HepG2 (cell line): ENCODE data around the gene FHL3. TPM values are rescaled to one million over a fixed set of nuclear protein-coding genes. Genes with fewer than 3 reads are reported as not detected.
A peak's percentile ranks its signal among the peaks of the same experiment; 100 is the strongest.

Experiments
- ATF5 ChIP-seq: sonication (generic); formaldehyde crosslinking; IDR thresholded peaks from 2 replicates; pipeline ENCODE4 v1.4.0; 2020; ENCODE audit warnings: mild to moderate bottlenecking, low read depth, missing genetic modification reagents
- KAT7 ChIP-seq: IDR thresholded peaks from 2 replicates; pipeline ENCODE4 v1.6.1; 2018; ENCODE audit warnings: borderline replicate concordance, missing compliant biosample characterization
- NCOA1 ChIP-seq: sonication (generic); formaldehyde crosslinking; IDR thresholded peaks from 2 replicates; pipeline ENCODE4 v1.9.0; 2021; ENCODE audit warnings: missing genetic modification reagents
- NCOR1 ChIP-seq: fragments of 200-600 bp; sonication (generic); IDR thresholded peaks from 2 replicates; pipeline ENCODE4 v1.7.0; 2017; ENCODE audit warnings: antibody characterized with exemption, low read length, borderline replicate concordance
- YEATS2 ChIP-seq: sonication (generic); formaldehyde crosslinking; IDR thresholded peaks from 2 replicates; pipeline ENCODE4 v1.4.0; 2020; ENCODE audit warnings: missing genetic modification reagents, borderline replicate concordance
- ZBED4 ChIP-seq: sonication (generic); formaldehyde crosslinking; IDR thresholded peaks from 2 replicates; pipeline ENCODE4 v1.4.0; 2020; ENCODE audit warnings: missing genetic modification reagents, borderline replicate concordance
- ZBTB8A ChIP-seq: sonication (generic); formaldehyde crosslinking; IDR thresholded peaks from 2 replicates; pipeline ENCODE4 v1.4.0; 2020; ENCODE audit warnings: mild to moderate bottlenecking, low read depth, missing genetic modification reagents, borderline replicate concordance
- ZFP36 ChIP-seq: fragments of 150-350 bp; IDR thresholded peaks from 2 replicates; pipeline ENCODE4 v1.6.1; 2018; ENCODE audit warnings: borderline replicate concordance, low read length, low read depth; ENCODE audit not compliant: partially characterized antibody
- ZNF256 ChIP-seq: sonication (generic); formaldehyde crosslinking; conservative IDR thresholded peaks from 2 replicates; pipeline ENCODE4 v1.4.0; 2020; ENCODE audit warnings: missing genetic modification reagents
- ZNF260 ChIP-seq: sonication (generic); formaldehyde crosslinking; IDR thresholded peaks from 2 replicates; pipeline ENCODE4 v1.4.0; 2020; ENCODE audit warnings: missing genetic modification reagents, low read depth, mild to moderate bottlenecking, borderline replicate concordance
- ZNF577 ChIP-seq: sonication (generic); formaldehyde crosslinking; IDR thresholded peaks from 2 replicates; pipeline ENCODE4 v1.4.0; 2020; ENCODE audit warnings: mild to moderate bottlenecking, low read depth, missing genetic modification reagents, borderline replicate concordance
- ZNF598 ChIP-seq: sonication (generic); formaldehyde crosslinking; IDR thresholded peaks from 2 replicates; pipeline ENCODE4 v1.5.1; 2020; ENCODE audit warnings: mild to moderate bottlenecking, missing genetic modification reagents, borderline replicate concordance
- polyA plus RNA-seq, 8 experiments: library from polyadenylated mRNA; depleted of rRNA in 3 of 8; stranded (reverse) in 7 of 8; unstranded in 1 of 8; fragments of >200 nt; fragmentation: Illumina TruSeq in 4 of 8; extraction: Trizol in 4 of 8; gene quantifications; 2 replicates each; pipeline versions ENCODE4 v1.2.1 to v1.2.3, GENCODE V29; 2011 to 2016; ENCODE audit warnings: low read depth in 4 of 8, missing spikeins in 1 of 8, mixed read lengths in 1 of 8; ENCODE audit not compliant: insufficient read depth in 1 of 8
- total RNA-seq, 5 experiments: library from RNA; depleted of rRNA; stranded (reverse); fragments of >200 nt; fragmentation: Illumina TruSeq; extraction: Trizol; gene quantifications; 2 replicates each; pipeline ENCODE4 v1.2.3, GENCODE V29; 2016; ENCODE audit warnings: low read depth in 1 of 5
- TF ChIP-seq, protein P1 (sequence below), 2 experiments: fragments of 450-650 bp in 1 of 2; sonication (generic) in 1 of 2; formaldehyde crosslinking in 1 of 2; IDR thresholded peaks; 2 replicates each; pipeline versions ENCODE4 v1.6.1 to v1.8.0; 2016 to 2022; ENCODE audit warnings: antibody characterized with exemption in 1 of 2, mild to moderate bottlenecking in 1 of 2, missing genetic modification reagents in 1 of 2

Gene FHL3
- total and polyA plus RNA-seq, 2 of the 13 experiments (the other 11 are each of a cell fraction or from before 2014, with no cell fraction given), result 2.8 to 6.6 TPM

DNA sequence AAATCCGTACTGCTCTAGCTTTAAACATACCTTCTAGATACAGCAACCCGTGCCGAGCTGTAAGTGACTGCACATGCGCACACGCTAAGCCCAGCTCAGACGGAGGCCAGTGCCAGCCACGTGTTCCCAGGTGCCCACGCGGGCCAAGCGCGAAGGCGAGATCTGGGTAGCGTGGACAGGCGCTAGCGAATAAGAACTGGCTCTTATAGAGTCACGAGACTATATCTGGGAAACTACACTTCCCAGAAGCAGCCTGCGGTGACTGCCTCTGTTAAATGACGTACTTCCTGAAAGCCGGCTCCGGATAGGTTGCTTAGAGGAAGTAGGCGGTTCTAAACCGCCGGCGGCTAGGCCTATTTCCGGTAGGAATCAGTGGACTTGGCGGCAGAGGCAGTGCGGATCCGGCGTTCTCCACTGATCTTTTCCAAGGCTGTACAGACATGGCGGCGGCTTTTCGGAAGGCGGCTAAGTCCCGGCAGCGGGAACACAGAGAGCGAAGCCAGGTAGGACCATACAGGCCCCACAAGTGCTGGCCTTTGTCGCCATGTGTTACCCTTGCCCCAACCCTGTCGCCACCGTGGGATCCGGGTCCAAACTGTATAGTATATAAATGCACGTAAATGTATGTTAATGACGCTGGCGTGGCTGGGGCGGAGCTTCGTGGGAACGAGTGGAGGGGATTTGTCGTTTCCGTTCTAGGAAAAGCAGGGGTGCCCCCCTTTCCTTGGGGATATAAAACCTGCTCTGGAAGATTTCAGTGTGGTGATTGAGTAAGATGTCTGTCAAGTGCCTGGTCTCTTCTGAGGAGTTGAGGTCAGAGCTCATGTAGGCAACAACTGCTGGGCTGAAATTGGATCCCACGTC, 7.3 kb upstream of the FHL3 start, which contains the start of gene UTP11 (continued):
- peak; percentile 51; the same call in 1 of the 2 replicates for TF ChIP-seq ZBED4 (CRISPR knock-in tag)
- TF ChIP-seq ZNF260 (CRISPR knock-in tag), result no peak
- peak; percentile 92; the same call in 1 of the 2 replicates for TF ChIP-seq ZNF256
- TF ChIP-seq ZFP36, result no peak
- TF ChIP-seq, protein P1, sequence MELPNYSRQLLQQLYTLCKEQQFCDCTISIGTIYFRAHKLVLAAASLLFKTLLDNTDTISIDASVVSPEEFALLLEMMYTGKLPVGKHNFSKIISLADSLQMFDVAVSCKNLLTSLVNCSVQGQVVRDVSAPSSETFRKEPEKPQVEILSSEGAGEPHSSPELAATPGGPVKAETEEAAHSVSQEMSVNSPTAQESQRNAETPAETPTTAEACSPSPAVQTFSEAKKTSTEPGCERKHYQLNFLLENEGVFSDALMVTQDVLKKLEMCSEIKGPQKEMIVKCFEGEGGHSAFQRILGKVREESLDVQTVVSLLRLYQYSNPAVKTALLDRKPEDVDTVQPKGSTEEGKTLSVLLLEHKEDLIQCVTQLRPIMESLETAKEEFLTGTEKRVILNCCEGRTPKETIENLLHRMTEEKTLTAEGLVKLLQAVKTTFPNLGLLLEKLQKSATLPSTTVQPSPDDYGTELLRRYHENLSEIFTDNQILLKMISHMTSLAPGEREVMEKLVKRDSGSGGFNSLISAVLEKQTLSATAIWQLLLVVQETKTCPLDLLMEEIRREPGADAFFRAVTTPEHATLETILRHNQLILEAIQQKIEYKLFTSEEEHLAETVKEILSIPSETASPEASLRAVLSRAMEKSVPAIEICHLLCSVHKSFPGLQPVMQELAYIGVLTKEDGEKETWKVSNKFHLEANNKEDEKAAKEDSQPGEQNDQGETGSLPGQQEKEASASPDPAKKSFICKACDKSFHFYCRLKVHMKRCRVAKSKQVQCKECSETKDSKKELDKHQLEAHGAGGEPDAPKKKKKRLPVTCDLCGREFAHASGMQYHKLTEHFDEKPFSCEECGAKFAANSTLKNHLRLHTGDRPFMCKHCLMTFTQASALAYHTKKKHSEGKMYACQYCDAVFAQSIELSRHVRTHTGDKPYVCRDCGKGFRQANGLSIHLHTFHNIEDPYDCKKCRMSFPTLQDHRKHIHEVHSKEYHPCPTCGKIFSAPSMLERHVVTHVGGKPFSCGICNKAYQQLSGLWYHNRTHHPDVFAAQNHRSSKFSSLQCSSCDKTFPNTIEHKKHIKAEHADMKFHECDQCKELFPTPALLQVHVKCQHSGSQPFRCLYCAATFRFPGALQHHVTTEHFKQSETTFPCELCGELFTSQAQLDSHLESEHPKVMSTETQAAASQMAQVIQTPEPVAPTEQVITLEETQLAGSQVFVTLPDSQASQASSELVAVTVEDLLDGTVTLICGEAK (IDR thresholded peaks at IDR 0.05), result peak; percentile 82
- TF ChIP-seq, protein P1 (CRISPR knock-in tag; IDR thresholded peaks at IDR 0.05), result peak; percentile 96
- TF ChIP-seq YEATS2 (CRISPR knock-in tag), result peak; percentile 89; the same call in 1 of the 2 replicates
- no peak for TF ChIP-seq ZNF577
- no peak for TF ChIP-seq NCOR1
- TF ChIP-seq ATF5 (CRISPR knock-in tag), result peak; percentile 82
- TF ChIP-seq KAT7, result no peak
- no peak; the same call in none of the 2 replicates for TF ChIP-seq NCOA1
- peak; percentile 83; the same call in 1 of the 2 replicates for TF ChIP-seq ZBTB8A (CRISPR knock-in tag)
- TF ChIP-seq ZNF598 (CRISPR knock-in tag), result peak; percentile 66; the same call in 1 of the 2 replicates
